ENCODE measurements around the gene ATP2B2. TPM values are rescaled to one million over a fixed set of nuclear protein-coding genes. Genes with fewer than 3 reads are reported as not detected.

Gene ATP2B2
- total RNA-seq, 1 experiment from 2014 or later: not detected

DNA sequence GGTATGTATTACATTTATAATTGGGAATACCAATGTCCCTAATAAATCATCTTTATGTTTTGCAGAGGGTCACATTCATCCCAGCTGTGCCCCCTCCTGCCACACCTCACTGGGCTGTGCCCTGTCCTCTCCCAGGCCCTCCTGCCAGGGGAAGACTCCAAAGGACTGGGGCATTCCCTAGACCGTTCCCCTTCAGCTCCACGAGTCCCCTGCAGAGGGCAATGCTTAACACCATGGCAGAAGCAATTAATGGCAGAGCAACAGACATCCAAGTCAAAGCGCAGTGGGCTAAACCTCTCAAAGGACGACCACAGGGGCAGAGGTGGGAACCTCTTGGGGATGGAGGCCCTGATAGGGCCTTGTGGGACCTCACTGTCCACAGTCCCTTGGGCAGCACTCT is 113.1 kb downstream of the ATP2B2 start:
- no peaks in the 10 kb centered on the region for H3K36me3 ChIP-seq (ENCODE audit: control insufficient read depth, insufficient read depth, low read length)
- Mint-ChIP-seq H3K9me3 (ENCODE audit: unreplicated experiment) (no peaks in the 10 kb centered on the region), H3K27me3 (ENCODE audit: insufficient read depth, unreplicated experiment) (peaks cover 20% of the 10 kb centered on the region), H3K4me3 (ENCODE audit: unreplicated experiment) (no peak overlapping the region), H3K4me1 (ENCODE audit: low read depth, unreplicated experiment) (no peaks in the 10 kb centered on the region), H3K27ac (ENCODE audit: unreplicated experiment) (no peak overlapping the region), H3K36me3 (ENCODE audit: insufficient read depth, unreplicated experiment) (no peaks in the 10 kb centered on the region)
- DNase-seq: peak in 1 of 2 experiments; percentile 6
- H3K4me3 ChIP-seq (ENCODE audit: low read depth, low read length): no peak overlapping the region
- H3K9me3 ChIP-seq: no peaks in the 10 kb centered on the region
- CTCF ChIA-PET: no interaction called here
- TF ChIP-seq CTCF (IDR thresholded peaks at IDR 0.05; ENCODE audit: insufficient read depth in 1 of 2, low read depth in 1 of 2, low read length in 1 of 2, severe bottlenecking in 1 of 2, unreplicated experiment in 1 of 2): no peak
- no peaks in the 10 kb centered on the region for H3K27me3 ChIP-seq (replicated peaks; ENCODE audit: control insufficient read depth, insufficient read depth, low read length)
- H3K4me1 ChIP-seq: no peaks in the 10 kb centered on the region
- intact Hi-C loops (cut with micrococcal nuclease; ENCODE audit: unreplicated experiment): no loop called here
- POLR2A ChIA-PET: no interaction called here
- no TSS peak for BruUV-seq (replicated peaks)

DNA sequence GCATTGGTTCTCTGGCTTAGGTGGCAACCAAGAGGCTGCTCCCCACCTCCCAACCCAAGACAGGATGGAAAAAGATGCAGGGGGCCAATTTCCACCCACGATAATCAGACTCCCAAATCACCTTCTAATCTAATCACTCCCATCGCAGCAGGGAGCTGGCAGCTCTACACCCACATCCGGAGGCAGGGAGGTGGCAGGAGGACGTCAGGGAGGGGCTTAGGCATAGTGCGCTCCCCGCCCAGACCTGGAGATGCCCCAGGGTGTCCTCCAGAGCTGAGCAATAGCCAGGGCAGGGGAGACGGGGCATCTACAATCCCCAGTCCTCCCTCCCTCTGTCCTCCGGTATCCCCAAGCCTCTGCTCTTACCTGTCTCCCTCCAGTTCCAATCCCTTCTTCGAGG is 114.0 kb downstream of the ATP2B2 start:
- H3K27me3 Mint-ChIP-seq (ENCODE audit: insufficient read depth, unreplicated experiment): peaks cover 22% of the 10 kb centered on the region
- no peaks in the 10 kb centered on the region for H3K36me3 Mint-ChIP-seq (ENCODE audit: insufficient read depth, unreplicated experiment)
- no peaks in the 10 kb centered on the region for H3K4me1 Mint-ChIP-seq (ENCODE audit: low read depth, unreplicated experiment)
- CTCF ChIA-PET: no interaction called here
- no peaks in the 10 kb centered on the region for H3K27me3 ChIP-seq (replicated peaks; ENCODE audit: control insufficient read depth, insufficient read depth, low read length)
- POLR2A ChIA-PET: no interaction called here
- no peaks in the 10 kb centered on the region for H3K9me3 ChIP-seq
- no peaks in the 10 kb centered on the region for H3K4me1 ChIP-seq
- H3K4me3 Mint-ChIP-seq (ENCODE audit: unreplicated experiment): no peak overlapping the region
- H3K27ac Mint-ChIP-seq (ENCODE audit: unreplicated experiment): no peak overlapping the region
- no peaks in the 10 kb centered on the region for H3K9me3 Mint-ChIP-seq (ENCODE audit: unreplicated experiment)
- no TSS peak for BruUV-seq (replicated peaks)
- no peak overlapping the region for H3K4me3 ChIP-seq (ENCODE audit: low read depth, low read length)
- DNase-seq: no peak
- H3K36me3 ChIP-seq (ENCODE audit: control insufficient read depth, insufficient read depth, low read length): no peaks in the 10 kb centered on the region
- no peak for TF ChIP-seq CTCF (IDR thresholded peaks at IDR 0.05; ENCODE audit: insufficient read depth in 1 of 2, low read depth in 1 of 2, low read length in 1 of 2, severe bottlenecking in 1 of 2, unreplicated experiment in 1 of 2)
- intact Hi-C loops (cut with micrococcal nuclease; ENCODE audit: unreplicated experiment): no loop called here

- DNase-seq: no peak
These were observed 114.6 kb downstream of the ATP2B2 start for GRCh38 chr3:10390641-10391373.

More at GRCh38 chr3:10390641-10391373, 114.6 kb downstream of the ATP2B2 start:
- Mint-ChIP-seq H3K9me3 (ENCODE audit: unreplicated experiment) (no peaks in the 10 kb centered on the region), H3K4me1 (ENCODE audit: low read depth, unreplicated experiment) (no peaks in the 10 kb centered on the region), H3K36me3 (ENCODE audit: insufficient read depth, unreplicated experiment) (no peaks in the 10 kb centered on the region), H3K27me3 (ENCODE audit: insufficient read depth, unreplicated experiment) (peaks cover 23% of the 10 kb centered on the region), H3K4me3 (ENCODE audit: unreplicated experiment) (no peak overlapping the region), H3K27ac (ENCODE audit: unreplicated experiment) (no peak overlapping the region)
- Histone ChIP-seq H3K36me3 (ENCODE audit: control insufficient read depth, insufficient read depth, low read length) (no peaks in the 10 kb centered on the region), H3K27me3 (replicated peaks; ENCODE audit: control insufficient read depth, insufficient read depth, low read length) (no peaks in the 10 kb centered on the region), H3K4me3 (ENCODE audit: low read depth, low read length) (no peak overlapping the region), H3K4me1 (no peaks in the 10 kb centered on the region), H3K9me3 (no peaks in the 10 kb centered on the region)
- TF ChIP-seq CTCF (IDR thresholded peaks at IDR 0.05; ENCODE audit: insufficient read depth in 1 of 2, low read depth in 1 of 2, low read length in 1 of 2, severe bottlenecking in 1 of 2, unreplicated experiment in 1 of 2): no peak
- CTCF ChIA-PET: interaction anchor here (0.8 kb wide), 1 partner anchor 10 kb away, joined by 4 read pairs; no protein-coding TSS in a partner anchor
- POLR2A ChIA-PET: no interaction called here
- BruUV-seq (replicated peaks): no TSS peak
- intact Hi-C loops (cut with micrococcal nuclease; ENCODE audit: unreplicated experiment): no loop called here
